Endothelial cell (in vitro differentiated cells): ENCODE data around the gene TMEM19. TPM values are rescaled to one million over a fixed set of nuclear protein-coding genes. Genes with fewer than 3 reads are reported as not detected.

Experiments
- DNase-seq: peaks from one replicate; pipeline ENCODE4 v3.0.0; 2021; ENCODE audit warnings: low spot score
- H3K27ac Mint-ChIP-seq: one replicate; pipeline ENCODE4 v1.8.0; 2021; ENCODE audit warnings: mixed read lengths, inconsistent platforms; ENCODE audit not compliant: unreplicated experiment
- H3K27me3 Mint-ChIP-seq: one replicate; pipeline ENCODE4 v1.8.0; 2021; ENCODE audit warnings: mild to moderate bottlenecking, moderate library complexity, mixed read lengths, inconsistent platforms; ENCODE audit not compliant: unreplicated experiment
- H3K36me3 Mint-ChIP-seq: one replicate; pipeline ENCODE4 v1.8.0; 2021; ENCODE audit warnings: mild to moderate bottlenecking, low read depth, mixed read lengths, inconsistent platforms; ENCODE audit not compliant: unreplicated experiment
- H3K4me1 Mint-ChIP-seq: one replicate; pipeline ENCODE4 v1.8.0; 2021; ENCODE audit warnings: mild to moderate bottlenecking, mixed read lengths, inconsistent platforms; ENCODE audit not compliant: unreplicated experiment
- H3K4me3 Mint-ChIP-seq: one replicate; pipeline ENCODE4 v1.8.0; 2021; ENCODE audit warnings: mild to moderate bottlenecking, mixed read lengths, inconsistent platforms; ENCODE audit not compliant: unreplicated experiment
- H3K9me3 Mint-ChIP-seq: one replicate; pipeline ENCODE4 v1.8.0; 2021; ENCODE audit warnings: mixed read lengths, inconsistent platforms; ENCODE audit not compliant: unreplicated experiment
- CTCF ChIP-seq: fragments of 200-600 bp; sonication (generic); IDR thresholded peaks from one replicate; pipeline ENCODE4 v1.5.0; 2021; ENCODE audit warnings: antibody characterized with exemption; ENCODE audit not compliant: unreplicated experiment
- total RNA-seq: library from RNA; stranded (reverse); fragmentation: NEBNext Ultra II Directional; extraction: Animal tissue kit (Norgen Biotek cat#: 25700); gene quantifications from one replicate; pipeline ENCODE4 v1.2.1, GENCODE V29; 2021; ENCODE audit not compliant: unreplicated experiment

TMEM19 gene
- total RNA-seq, 1 donor from 2014 or later = 22.0 TPM

DNA sequence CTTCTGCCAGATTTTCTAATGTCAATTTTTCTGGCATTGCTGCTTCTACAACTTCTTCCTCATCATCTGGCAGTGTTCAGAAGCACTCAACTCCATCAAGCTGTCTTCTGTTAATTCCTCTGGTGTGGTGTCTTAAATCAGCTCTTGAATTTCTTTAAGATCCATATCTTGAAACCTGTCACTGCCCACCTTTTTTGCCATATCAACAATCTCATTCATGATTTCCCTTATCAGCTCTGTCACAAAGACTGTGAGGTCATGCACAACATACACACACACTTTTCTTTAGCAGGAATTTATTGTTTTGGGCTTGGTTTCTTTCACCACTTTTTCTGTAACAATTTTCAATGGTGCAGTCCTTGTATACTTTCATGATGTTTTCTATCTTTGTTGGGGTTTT lies 14.6 kb upstream of the TMEM19 start:
- H3K4me1 Mint-ChIP-seq = peaks cover 9% of the 10 kb centered on the region
- H3K36me3 Mint-ChIP-seq = no peaks in the 10 kb centered on the region
- DNase-seq = no peak
- no peaks in the 10 kb centered on the region for H3K27me3 Mint-ChIP-seq
- H3K4me3 Mint-ChIP-seq = no peak overlapping the region
- H3K9me3 Mint-ChIP-seq = no peaks in the 10 kb centered on the region
- no peak overlapping the region for H3K27ac Mint-ChIP-seq
- no peak for TF ChIP-seq CTCF

GRCh38 chr12:71671816-71672215 lies 14.1 kb upstream of the TMEM19 start:
- Mint-ChIP-seq H3K4me3 (no peak overlapping the region), H3K9me3 (no peaks in the 10 kb centered on the region), H3K27me3 (no peaks in the 10 kb centered on the region), H3K27ac (no peak overlapping the region), H3K4me1 (peaks cover 9% of the 10 kb centered on the region), H3K36me3 (no peaks in the 10 kb centered on the region)
- TF ChIP-seq CTCF = no peak
- DNase-seq = no peak

DNA sequence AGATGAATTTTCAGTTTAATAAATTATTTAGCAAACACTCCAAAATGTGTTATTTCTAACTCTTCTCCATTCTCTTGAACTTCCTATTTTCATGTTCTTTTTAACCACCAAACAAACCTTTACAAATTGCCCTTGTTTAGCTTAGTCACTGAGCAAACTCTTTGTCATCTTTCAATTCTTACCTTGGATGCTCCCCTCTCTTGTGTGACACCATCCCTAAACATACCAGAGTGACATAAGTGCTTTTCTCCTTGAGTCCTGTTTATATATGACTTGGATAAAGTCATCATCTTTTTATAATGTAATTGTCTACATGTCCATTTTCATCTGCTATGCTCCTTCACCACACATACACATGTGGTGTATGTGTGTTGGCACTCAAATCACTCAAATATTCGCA lies 3.4 kb upstream of the TMEM19 start:
- Mint-ChIP-seq H3K36me3 (no peaks in the 10 kb centered on the region), H3K27me3 (no peaks in the 10 kb centered on the region), H3K27ac (no peak overlapping the region), H3K4me1 (peaks cover under 1% of the 10 kb centered on the region), H3K9me3 (no peaks in the 10 kb centered on the region), H3K4me3 (no peak overlapping the region)
- no peak for DNase-seq
- no peak for TF ChIP-seq CTCF

DNA sequence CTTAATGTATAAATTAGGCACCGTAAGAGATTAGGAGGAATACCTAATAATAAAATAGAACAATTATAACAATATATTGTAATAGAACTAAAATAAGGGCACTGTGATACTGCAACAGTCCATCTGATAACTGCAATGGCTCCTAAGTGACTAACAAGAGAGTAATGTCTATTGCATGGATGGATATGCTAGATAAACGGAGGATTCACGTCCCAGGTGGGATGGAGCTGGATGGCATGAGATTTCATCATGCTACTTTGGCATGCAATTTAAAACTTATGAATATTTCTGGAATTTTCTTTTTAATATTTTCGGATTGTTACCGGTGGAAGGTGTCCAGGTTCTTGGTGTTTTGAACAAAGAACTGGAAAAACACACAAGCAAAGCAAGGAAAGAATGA lies 2.2 kb upstream of the TMEM19 start:
- TF ChIP-seq CTCF = no peak
- no peak for DNase-seq
- Mint-ChIP-seq H3K4me1 (peaks cover 8% of the 10 kb centered on the region), H3K36me3 (no peaks in the 10 kb centered on the region), H3K27me3 (no peaks in the 10 kb centered on the region), H3K27ac (no peak overlapping the region), H3K9me3 (no peaks in the 10 kb centered on the region), H3K4me3 (no peak overlapping the region)

GRCh38 chr12:71684081-71684480 lies 1.8 kb upstream of the TMEM19 start:
- no peak overlapping the region for H3K4me3 Mint-ChIP-seq
- H3K4me1 Mint-ChIP-seq = peaks cover 8% of the 10 kb centered on the region
- DNase-seq = no peak
- H3K27ac Mint-ChIP-seq = no peak overlapping the region
- no peaks in the 10 kb centered on the region for H3K36me3 Mint-ChIP-seq
- H3K27me3 Mint-ChIP-seq = no peaks in the 10 kb centered on the region
- TF ChIP-seq CTCF = no peak
- H3K9me3 Mint-ChIP-seq = no peaks in the 10 kb centered on the region
